Stimulated activated CD4-positive, alpha-beta T cell treated with anti-CD3 and anti-CD28 coated beads, Interleukin-4, amount 100 ng/mL, for 4 hours (primary cell): ENCODE data around the gene RNPEPL1.
A peak's percentile ranks its signal among the peaks of the same experiment; 100 is the strongest.

Experiments
- DNase-seq, 2 experiments: peaks; one replicate each; pipeline ENCODE4 v3.0.0-alpha.2; 2020

RNPEPL1 gene

DNA sequence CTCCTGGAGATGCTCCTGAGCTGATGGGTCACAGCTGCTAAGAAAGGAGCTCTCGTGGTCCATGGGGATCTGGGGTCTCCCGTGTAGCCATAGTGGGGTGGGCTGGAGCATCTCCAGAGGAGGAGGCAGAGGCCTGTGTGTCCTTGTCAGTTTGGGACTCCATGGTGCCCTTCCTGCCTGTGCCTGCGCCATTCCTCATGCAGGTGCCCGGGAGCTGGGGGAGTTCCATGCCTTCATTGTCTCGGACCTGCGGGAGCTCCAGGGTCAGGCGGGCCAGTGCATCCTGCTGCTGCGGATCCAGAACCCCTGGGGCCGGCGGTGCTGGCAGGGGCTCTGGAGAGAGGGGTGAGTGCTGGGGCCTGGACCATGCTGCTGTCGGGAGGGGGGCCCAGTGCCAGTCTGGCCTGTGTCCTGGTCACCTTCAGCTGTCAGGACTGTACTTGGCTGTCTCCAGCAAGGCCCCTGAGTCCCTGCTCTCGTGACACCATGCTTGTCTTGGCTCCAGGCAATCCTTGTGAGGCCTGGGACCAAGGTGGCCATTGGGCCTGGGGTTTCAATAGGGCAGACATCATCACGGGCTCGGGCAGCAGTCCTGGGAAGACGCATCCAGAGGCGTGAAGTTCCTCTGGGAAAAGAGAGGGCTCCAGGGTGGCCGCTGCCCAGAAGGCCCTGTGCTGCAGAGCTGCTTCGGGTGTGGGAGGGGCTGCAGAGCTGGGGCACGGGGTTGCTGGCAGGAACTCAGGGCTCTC lies 25.6 kb downstream of the RNPEPL1 start:
- DNase-seq = no peak

DNA sequence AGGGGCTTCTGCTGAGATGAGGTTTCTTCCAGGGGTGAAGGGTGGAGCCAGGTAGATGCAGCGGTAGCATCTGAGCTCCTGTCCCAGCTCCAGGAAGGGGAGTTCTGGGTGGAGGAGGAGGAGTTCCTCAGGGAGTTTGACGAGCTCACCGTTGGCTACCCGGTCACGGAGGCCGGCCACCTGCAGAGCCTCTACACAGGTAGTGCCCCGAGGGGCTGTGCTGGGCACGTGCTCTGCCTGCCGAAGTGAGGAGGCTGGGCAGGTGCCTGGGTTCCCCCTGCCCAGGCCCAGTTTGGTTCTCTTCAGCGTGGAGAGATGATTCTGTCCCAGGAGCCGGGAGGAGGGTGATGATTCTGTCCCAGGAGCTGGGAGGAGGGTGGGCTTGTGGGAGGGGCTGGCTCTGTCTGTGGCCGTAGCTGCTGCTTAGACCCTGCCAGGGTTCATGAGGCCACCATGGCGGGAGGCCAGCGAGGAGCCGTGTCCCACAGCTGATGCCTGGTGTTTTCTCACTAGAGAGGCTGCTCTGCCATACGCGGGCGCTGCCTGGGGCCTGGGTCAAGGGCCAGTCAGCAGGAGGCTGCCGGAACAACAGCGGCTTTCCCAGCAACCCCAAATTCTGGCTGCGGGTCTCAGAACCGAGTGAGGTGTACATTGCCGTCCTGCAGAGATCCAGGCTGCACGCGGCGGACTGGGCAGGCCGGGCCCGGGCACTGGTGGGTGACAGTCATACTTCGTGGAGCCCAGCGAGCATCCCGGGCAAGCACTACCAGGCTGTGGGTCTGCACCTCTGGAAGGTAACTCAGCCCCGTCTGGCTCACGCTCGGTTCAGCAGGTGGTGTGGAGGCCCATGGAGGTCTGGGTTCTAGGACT lies 26.5 kb downstream of the RNPEPL1 start:
- DNase-seq = no peak

DNA sequence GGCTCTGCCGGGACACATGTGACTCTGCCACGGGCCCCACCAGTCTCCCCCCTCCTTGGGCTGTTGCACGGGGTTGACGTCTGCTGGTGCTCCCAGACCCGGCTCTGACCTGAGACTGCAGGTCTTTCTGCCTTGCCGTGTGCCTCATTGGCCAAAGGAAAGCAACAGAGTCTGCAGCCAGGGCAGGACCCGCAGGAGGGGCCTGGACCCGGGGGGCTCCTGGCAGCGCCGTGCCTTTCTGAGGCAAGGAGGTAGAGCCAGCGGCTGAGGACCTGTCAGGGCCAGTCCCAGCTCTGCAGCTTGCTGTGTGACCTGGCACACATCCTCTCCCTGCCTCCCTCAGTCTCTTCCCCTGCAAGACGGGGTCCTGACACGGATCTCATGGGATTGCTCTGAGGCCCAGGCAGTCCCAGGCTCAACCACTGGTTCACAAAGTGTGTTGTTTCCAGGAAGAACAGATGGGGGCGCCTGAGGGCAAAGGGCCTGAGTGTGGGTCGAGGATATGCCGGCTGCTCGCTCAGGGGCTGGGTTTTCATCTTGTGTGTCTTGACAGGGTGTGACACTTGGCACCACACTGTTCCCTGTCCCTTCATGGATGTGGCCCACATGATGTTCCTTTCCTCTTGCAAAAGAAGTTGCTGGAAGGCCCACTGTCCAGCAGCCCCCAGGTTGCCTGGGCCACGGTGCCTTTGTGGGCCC lies 27.2 kb downstream of the RNPEPL1 start:
- DNase-seq = no peak

DNA sequence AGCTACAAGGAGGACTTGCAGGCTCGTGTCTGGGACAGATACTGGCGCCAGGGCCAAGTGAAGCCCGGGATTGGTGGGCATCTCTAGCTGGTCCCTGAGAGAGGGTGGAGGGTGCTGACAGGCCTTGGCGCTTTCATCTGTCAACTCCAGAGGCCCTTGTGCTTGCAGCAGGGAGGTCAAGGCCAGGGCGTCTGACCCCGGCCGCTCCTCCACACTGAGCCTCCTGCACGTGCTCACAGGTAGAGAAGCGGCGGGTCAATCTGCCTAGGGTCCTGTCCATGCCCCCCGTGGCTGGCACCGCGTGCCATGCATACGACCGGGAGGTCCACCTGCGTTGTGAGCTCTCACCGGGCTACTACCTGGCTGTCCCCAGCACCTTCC lies 27.8 kb downstream of the RNPEPL1 start:
- DNase-seq = no peak

DNA sequence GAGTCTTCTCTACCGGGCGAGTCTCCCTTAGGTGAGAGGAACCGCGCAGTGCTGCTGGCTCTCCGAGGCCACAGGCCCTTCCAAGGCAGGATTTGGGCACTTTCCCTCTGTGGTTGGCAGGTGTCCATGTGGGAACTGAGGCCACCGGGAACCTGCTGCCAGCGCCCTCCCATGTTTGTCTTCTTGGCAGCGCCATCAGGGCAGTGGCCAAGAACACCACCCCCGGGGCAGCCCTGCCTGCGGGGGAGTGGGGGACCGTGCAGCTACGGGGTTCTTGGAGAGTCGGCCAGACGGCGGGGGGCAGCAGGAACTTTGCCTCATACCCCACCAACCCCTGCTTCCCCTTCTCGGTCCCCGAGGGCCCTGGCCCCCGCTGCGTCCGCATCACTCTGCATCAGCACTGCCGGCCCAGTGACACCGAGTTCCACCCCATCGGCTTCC lies 28.2 kb downstream of the RNPEPL1 start:
- no peak for DNase-seq

DNA sequence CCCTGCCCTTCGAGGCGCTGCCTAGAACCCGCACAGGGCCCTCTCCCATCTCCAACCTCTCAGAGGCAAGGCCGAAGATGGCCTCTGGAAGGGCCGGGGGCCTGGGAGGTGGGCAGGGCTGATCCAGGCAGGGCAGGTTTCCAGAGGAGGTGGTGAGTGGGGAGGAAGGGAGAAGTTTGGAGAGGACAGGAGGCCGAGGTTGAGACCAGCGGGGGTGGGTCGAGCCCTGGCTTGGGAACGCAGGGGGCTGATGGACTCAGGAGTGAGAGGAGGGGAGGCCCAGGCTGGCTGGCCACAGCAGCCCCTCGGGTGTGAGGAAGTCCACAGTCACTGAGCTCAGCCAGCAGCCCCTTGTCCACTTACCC lies 28.8 kb downstream of the RNPEPL1 start:
- DNase-seq = no peak

DNA sequence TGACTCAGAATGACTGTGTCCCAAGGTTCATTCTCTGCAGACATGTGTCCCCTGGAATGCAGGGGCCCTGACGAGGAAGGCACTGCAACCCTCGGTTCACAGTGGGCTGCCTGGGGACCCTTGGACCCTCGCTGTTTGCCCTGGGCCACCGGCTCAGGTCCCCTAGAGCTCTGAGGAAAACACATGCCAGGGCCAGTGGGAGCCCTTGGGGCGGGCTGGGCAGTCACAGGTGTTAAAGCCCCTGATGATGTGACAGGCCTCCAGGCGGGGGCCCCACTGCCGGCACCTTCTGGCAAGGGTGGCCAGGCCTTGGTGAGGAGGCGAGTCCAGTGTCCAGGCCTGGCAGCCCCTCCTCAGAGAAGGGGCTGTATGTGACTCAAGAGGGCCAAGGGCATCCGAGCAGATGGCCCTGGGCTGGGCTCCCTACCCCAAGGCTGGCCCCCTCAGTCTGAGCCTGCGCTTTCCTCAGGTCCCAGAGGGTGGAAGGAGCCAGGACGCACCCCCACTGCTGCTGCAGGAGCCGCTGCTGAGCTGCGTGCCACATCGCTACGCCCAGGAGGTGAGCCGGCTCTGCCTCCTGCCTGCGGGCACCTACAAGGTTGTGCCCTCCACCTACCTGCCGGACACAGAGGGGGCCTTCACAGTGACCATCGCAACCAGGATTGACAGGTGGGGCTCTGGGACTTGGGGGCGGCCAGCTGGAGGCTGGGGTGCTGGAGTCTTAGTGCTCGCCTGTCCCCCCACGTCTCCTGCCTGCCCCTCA lies 29.3 kb downstream of the RNPEPL1 start:
- no peak for DNase-seq

DNA sequence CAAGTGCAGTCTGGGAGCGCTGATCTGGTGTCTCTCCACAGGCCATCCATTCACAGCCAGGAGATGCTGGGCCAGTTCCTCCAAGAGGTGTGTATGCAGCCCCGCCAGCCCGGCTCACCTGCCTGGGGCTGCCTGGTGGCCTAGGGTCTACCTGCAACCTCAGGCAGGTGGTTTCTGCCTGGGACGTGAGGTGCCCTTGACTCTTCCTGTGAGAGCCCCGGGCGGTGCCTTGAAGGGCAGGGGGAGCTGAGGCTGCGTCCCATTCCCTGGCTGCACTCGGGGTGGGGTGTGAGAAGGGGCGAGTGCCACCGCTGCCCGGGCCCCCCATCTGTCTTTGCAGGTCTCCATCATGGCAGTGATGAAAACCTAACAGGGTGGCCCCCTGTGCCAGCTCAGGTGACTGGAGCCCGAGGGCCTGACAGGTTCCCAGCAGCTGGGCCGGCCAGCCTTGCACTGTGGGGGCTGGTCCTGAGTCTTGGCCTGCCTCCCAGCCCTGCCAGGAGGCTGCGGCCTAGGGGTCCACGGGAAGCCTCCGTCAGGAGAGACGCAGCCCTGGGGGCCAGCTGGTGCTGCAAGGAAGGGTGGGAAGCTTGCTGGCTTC lies 30.1 kb downstream of the RNPEPL1 start:
- no peak for DNase-seq

DNA sequence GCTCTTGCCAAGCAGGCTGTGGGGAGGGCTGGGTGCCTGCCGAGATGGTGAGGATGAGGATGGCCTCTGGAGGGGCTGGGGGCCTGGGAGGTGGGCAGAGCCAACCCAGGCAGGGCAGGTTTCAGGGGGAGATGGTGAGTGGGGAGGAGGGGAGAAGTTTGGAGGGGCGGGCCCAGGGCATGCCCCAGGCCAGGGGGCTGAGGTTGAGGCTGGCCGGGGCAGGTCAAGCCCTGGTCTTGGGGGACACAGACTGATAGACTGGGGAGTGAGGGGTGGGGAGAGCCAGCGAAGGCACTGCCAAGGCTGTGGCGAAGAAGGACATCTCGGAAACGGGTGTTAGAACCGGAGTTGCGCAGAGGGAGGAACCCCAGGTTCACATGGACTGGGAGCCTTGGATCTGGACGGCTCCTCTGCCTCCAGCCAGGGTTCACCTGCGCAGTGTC lies 30.9 kb downstream of the RNPEPL1 start:
- DNase-seq = no peak

DNA sequence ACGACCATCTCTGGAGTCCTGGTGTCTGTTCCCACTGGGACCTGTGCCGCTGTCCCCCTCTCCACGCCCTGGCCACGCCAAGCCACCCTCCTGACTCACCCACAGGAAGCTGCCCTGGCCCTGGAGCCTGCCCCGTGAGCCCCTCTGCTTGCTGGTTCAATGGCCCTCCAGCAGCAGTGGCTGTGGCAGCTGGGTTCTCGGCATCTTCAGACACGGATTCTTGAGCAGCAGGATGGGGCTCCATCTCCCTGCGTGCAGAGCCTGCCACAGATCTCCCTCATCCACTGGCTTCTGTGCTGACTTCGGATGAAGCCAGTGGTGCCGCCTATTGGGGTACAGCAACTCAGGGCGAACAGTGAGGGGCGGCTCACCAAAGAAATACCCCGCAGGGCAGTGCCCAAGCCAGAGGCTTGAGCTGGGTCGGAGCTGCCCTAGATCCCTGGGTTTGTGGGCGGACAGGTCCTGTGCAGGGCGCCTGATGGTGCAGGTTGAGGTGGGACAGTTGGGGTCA lies 32.2 kb downstream of the RNPEPL1 start:
- peak in 1 of 2 experiments; percentile 0 for DNase-seq

DNA sequence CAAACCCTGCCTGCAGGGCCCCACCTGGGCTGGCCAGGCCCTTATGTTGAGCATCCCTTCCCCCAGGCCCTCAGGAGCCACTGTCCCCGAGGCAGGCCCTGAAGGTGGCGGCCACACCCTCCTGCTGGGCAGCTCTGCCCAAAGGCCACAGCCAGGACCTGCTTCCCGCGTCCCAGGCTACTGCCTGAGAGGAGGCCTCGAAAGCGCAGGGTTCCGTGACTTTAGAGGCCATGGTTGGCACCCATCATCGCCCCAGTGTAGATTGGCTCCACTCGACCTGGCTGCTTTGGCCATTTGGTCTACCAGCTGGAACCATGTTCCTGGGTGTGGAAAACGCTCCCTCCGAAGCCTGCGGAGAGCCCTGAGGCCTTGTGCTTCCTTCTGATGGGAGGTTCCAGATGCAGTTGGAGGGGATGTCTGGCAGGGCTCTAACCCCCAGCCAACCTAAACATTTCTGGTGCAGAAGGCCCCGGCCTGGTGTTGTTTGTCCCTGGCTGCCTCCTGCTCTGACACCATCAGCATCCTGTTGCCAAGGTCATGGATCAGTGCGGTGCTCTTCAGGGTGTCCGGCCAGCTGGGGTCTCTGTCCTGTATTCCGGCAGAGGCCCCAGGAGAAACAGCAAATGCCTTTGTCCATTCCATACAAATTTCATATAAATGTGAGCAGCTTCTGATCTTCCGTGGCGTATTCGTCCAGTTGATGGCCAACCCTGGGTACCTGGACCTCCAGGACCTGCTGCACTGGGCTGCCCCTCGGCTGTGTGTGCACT lies 33.0 kb downstream of the RNPEPL1 start:
- DNase-seq = peak in 1 of 2 experiments; percentile 1

DNA sequence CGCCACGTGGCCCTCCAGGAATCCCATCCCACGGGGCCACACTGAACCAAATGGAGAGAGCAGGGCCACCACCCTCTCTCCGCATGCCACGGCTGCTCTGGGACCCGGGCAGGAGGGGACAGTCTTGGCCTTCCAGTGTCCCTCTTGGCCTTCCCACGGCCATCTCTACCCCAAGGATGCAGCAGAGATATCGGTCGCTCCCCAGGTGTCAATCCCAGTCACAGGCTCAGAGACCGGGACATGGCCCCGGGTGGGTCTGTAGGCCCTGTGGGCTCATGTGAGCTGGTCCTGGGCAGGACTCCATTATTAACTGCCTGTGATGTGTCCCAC lies 33.5 kb downstream of the RNPEPL1 start:
- DNase-seq = no peak

DNA sequence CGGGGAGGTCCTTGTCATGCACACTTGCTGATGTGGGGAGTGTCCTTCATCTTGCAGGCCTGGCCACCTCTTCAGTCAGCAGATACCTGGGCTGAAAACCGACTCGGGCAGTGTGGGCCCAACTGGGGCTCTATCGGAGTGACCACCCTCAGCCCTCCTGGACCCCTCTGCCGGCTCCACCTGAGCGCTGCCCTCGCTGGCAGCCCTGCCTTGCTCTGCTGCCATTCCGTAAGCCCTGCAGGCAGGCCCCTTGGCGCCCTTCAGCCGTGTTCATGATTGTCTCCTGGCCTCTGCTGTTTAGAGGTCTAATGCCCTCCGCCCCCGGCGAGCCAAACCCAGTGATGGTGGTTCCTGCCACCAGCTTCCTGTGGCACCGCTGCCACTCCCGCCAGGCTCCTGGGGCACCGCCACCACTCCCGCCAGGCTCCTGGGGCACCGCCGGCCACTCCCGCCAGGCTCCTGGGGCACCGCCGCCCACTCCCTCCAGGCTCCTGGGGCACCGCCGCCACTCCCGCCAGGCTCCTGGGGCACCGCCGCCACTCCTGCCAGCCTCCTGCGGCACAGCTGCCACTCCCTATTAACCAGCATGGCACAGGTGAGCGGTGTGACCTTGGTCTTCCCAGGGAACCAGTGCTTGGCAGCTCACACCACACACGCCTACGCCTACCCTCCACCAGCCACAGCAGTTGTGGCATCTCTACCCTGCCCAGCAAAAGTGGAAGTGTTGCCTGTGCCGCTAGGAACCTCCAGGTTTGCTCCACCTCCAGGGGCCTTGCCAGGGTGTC lies 34.2 kb downstream of the RNPEPL1 start:
- DNase-seq = no peak

DNA sequence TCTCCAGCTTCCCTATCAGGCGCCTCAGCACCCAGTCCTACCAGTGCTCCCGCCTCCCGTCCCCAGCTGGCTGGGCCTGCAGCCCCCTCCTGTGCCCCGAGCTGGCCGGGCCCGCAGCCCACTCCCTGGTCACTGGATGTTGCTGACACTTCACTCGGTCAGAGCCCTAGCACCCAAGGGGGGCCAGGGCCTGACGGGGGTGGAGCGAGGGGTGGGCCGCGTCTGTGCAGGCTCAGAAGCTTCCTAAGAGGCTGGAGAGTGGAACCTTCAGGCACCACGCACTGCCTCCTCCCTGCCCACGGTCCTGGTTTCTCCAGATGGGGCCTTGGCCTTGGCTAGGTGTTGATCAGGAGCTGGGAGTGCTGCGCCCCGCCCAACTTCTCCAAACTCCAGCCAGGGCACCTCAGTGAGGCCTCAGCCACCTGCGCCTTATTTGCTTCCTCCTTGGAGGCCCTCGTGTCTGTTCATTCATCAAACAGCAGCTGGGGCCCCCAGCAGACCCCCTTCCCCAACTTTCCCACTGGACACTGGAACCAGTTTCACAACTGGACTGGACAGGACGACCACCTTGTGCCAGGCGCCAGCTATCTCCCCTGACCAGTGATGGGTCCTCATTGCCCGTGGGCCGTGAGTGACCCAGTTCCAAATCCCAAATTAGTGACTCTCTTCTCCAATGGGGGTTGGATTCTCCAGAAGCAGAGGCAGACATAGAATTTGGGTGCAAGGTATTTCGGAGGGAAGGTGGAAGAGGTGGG lies 35.0 kb downstream of the RNPEPL1 start:
- no peak for DNase-seq

DNA sequence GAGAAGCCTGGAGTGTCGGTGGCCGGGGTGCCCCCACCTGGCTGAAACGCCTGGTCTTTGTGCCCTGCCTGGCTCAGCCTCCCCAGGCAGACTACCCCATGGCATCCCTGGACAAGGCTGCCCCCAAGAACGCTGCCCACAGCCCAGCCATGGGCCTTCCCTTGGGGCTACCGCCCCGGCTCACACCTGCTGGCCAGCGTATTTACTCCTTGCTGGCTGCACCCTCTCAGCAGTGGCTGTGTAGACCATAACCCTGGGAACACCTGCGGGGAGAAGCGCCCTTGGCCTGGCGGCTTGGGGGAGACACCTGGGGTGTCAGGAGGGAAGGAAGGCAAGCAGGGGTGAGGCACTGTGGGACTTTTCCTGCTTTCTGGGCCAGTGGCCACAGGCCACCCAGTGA lies 35.6 kb downstream of the RNPEPL1 start:
- DNase-seq = no peak

DNA sequence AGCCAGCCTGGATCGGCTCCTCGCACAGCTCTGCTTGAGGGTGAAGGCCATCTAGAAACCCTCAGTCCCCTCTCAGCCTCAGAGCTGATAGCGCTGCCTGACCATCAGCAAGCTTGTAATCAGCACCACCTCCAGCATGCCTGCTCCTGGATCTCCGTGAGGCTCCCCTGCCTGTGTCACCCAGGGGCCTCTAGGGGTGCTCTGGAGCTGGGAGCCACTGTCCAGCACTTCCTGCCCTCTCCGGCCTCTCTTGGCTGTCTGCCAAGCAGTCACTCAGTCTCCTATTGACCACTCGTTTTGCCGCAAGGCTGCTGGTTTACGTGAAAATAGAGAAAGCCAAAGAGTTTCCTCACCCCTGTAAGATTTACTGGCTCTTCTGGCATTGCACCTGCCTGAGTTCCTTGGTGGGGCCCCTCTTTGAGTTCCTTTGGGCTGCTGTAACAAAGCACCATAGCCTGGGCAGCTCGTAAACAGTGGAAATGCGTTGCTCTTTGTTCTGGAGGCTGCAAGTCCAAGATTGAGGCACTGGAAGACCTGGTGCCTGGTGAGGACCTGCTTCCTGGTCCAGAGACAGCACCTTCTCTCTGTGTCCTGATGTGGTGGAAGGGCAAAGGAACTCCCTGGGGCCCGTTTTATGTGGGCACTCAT lies 36.1 kb downstream of the RNPEPL1 start:
- DNase-seq = no peak

DNA sequence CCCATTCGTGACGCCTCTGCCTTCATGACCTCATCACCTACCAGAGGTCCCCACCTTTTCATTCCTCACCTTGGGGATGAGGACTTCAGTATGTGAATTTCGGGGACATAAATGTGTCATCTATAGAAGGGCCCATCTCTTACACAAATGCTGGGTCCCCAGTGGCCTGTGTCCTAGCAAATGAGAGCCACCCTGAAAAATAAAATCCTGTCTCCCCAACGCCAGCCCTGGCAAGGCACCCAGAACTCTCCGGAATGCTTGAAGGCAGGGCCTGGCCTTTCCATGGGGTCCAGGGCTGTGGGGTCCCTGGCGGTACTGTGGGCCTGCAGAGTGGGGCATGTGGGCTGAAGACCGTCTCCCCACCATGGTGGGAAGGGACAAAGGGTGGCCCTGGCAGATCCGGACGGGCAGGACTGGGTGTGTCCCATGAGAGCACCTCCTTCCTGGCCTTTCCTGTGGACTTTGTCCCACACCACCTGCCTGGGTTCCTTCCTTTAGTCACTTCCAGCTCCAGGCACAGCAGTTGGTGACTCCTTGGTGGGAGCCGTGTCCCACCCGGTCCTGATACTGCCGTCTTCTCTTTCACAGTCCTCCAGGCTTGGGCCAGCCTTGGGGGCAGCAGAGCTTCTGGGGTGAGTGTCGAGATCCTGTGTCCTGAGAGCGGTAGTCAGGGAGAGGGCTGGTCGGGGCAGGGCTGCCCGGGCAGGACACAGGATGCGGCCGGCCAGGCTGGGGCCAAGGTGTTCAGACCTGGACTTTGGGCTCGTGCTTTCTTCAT lies 36.8 kb downstream of the RNPEPL1 start:
- no peak for DNase-seq
